Lower leg skin (tissue), 3 donors: ENCODE data around the gene KRT23.

ENCODE experiments used
- POLR2A ChIP-seq, 2 donors: fragments of 450-650 bp; IDR thresholded peaks; one replicate each; pipeline ENCODE4 v1.6.1; 2016 to 2017; ENCODE audit warnings: antibody characterized with exemption in 2 of 2, mild to moderate bottlenecking in 1 of 2, moderate library complexity in 1 of 2
- TF ChIP-seq, protein P1 (sequence below), 3 donors: fragments of 450-650 bp; IDR thresholded peaks; one replicate each; pipeline ENCODE4 v1.5.1; 2016; ENCODE audit warnings: antibody characterized with exemption in 3 of 3, mild to moderate bottlenecking in 3 of 3, moderate library complexity in 2 of 3

DNA sequence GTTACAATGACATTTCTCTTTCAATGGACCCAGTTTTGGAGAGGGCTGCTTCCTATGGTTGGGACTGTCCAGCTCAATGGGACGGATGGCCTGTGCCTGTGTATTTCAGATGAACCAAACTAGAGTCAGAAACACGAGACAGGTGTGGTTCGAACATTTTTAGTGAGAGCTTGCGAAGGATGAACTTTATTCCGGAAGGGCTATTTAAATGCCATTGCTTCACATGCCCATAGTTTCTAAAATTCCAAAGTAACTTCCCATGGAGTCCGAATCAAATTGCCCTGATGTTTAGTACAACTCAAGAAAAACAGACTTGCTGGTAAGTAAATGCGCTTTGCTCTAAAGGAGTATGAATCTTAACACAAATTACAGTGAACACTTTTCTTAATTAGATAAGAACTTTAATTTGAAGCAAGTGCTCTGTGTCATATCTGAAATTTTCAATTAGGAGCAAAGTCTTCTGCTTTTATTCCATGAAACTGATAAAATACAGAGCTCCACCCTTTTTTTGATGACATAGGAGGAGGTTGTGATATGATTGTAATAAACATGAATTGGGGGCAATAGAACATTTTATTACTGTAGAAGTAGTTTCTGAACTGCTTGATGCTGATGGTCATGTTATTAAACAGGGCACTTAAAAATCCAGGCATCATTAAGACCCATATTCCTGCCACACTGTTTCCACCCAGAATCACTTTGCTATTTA is 53.7 kb downstream of the KRT23 start:
- TF ChIP-seq, protein P1, sequence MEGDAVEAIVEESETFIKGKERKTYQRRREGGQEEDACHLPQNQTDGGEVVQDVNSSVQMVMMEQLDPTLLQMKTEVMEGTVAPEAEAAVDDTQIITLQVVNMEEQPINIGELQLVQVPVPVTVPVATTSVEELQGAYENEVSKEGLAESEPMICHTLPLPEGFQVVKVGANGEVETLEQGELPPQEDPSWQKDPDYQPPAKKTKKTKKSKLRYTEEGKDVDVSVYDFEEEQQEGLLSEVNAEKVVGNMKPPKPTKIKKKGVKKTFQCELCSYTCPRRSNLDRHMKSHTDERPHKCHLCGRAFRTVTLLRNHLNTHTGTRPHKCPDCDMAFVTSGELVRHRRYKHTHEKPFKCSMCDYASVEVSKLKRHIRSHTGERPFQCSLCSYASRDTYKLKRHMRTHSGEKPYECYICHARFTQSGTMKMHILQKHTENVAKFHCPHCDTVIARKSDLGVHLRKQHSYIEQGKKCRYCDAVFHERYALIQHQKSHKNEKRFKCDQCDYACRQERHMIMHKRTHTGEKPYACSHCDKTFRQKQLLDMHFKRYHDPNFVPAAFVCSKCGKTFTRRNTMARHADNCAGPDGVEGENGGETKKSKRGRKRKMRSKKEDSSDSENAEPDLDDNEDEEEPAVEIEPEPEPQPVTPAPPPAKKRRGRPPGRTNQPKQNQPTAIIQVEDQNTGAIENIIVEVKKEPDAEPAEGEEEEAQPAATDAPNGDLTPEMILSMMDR (IDR thresholded peaks at IDR 0.05): no peak
- TF ChIP-seq POLR2A (IDR thresholded peaks at IDR 0.05): no peak
